Stimulated activated CD8-positive, alpha-beta memory T cell treated with anti-CD3 and anti-CD28 coated beads, Interleukin-15, amount 100 ng/mL, for 1 hour (primary cell): Measurements from ENCODE around the gene BMAL1.
"Not testable (repeated sequence)": the region's sequence is repeated elsewhere in the genome, so short reads cannot be mapped to it uniquely, and the experiment has no call there.

Experiments
- DNase-seq: peaks from one replicate; pipeline ENCODE4 v3.0.0-alpha.2; 2020; ENCODE audit warnings: low read depth

Gene BMAL1

DNA sequence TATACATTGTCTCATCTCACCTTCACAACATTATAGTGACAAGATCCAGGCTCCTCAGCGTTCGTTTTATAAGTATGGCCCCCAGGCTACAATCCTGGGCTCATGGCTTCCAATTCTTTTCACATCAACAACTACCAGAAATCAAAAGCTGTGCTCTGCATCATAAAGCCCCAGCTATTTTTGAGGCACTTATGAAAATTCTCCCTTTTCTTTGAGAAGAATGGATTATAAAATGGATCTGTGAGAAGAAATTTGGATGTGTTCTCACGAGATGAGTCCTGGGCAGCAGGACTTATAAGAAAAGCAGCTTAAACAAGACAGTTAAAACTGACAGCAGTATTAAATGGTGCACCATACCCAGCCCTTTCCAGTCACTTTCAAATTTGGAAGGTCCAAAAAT, 105.2 kb downstream of the BMAL1 start:
- DNase-seq = no peak

- no peak for DNase-seq
Measured at GRCh38 chr11:13384908-13385640, 107.5 kb downstream of the BMAL1 start.

GRCh38 chr11:13386567-13386966, 109.0 kb downstream of the BMAL1 start:
- DNase-seq = no peak

DNA sequence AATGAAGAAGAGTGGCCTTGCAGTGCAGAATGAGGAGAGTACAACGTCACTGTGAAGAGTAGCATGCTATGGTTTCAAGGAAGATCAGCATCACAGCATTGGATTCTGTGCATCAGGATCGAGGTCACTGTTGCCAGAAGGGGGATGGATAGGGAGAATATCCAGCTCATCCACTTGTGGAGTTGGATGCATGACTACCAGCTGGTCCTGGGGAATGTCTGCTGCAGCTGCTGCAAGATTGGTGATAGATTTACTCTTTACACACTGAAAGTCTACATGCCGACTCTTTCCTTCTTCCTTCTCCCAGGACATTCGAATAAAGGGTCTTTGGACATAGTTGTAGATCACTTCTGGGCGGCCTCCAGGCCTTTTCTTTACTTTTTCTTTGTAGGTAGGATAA, 111.2 kb downstream of the BMAL1 start:
- DNase-seq = no peak

DNA sequence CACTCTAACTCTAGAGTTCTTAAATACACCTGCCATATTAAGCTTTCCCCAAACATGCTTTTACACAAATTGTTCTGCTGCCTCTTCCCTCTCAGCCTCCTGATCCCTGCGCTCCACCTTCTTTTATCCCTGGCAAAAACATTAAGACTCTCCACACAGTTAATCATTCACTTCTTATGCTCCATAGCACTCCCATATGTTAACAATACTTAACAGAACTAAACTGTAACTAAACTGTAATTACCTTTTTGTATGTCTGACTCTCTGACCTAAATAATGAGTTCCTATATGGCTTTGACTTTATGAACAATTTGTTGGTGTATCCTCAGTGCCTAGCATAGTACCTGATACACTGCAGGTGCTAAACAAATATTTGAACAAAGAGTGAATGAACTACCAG, 113.6 kb downstream of the BMAL1 start:
- no peak for DNase-seq

- not testable (repeated sequence) for DNase-seq
Measured at GRCh38 chr11:13398335-13398734, 120.7 kb downstream of the BMAL1 start.

- no peak for DNase-seq
Measured at GRCh38 chr11:13405220-13405619, 127.6 kb downstream of the BMAL1 start.

- DNase-seq = no peak
Measured at GRCh38 chr11:13415201-13415600, 137.6 kb downstream of the BMAL1 start.

DNA sequence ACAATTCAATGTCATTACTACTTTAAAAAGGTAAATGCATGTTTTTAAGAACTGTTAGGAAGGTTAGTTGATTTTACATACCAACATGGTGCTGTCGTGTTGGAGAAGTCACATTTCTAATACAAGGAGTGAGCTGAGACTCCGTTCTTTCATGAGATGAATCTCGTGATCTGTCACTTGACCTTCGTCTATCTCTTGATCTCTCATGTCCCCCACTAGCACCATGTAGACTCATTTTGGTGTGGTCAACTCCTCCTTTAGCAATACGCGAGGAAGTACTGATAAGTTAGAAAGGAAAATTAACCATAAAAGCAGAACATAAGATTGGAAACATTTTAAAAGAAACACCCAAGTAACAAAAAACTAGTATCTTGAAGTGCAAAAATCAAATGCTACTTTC, 144.0 kb downstream of the BMAL1 start:
- DNase-seq = no peak

DNA sequence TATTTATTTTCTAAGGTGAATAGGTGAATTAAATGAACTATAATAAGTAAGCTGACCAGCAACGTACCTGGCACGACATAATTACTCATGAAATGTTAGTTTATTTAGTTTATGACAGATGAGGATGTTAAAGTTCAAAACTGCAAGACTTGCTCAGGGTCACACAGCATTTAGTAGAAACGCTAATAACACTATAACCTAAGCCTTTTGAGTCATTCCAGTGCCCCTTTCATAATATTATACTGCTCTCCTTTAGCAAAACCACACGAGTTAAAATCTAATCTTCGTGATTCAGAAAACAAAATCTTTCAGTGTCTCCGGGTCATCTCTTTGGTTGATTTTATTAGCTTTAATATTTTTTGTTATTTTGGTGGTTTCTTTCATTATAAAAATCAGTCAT, 145.8 kb downstream of the BMAL1 start:
- DNase-seq = no peak

- DNase-seq = no peak
Measured at GRCh38 chr11:13427440-13427839, 149.8 kb downstream of the BMAL1 start.

- DNase-seq = no peak
Measured at GRCh38 chr11:13429288-13429687, 151.7 kb downstream of the BMAL1 start.

DNA sequence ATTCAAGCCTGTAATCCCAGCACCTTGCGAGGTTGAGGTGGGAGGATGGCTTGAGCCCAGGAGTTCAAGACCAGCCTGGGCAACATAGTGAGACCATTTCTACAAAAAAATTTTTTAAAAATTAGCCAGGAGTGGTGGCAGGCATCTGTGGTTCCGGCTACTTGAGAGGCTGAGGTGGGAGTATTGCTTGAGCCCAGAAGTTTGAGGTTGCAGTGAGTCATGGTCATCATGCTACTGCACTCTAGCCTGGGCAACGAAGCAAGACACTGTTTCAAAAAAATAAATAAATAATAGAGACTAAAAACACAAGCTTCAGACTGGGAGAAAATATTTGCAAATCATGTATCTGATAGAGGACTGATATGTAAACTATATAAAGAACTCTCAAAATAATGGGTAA, 152.2 kb downstream of the BMAL1 start:
- no peak for DNase-seq

DNA sequence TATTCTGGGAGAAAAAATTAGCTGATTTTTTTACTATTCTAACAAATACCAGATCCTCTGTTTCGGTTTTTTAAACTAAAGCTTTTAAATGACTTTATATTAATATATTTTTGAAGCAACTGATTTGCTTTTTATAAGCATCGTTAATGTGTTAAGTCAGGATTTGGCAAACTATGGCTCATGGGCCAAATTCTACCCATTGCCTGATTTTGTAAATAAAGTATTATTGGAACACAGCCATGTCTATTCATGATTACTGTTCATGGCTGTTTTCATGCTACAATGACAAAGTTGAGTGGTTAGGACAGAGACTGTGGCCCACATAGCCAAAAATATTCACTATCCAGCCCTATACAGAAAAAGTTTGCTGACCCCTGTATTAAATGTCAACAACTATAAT, 155.8 kb downstream of the BMAL1 start:
- DNase-seq = no peak

DNA sequence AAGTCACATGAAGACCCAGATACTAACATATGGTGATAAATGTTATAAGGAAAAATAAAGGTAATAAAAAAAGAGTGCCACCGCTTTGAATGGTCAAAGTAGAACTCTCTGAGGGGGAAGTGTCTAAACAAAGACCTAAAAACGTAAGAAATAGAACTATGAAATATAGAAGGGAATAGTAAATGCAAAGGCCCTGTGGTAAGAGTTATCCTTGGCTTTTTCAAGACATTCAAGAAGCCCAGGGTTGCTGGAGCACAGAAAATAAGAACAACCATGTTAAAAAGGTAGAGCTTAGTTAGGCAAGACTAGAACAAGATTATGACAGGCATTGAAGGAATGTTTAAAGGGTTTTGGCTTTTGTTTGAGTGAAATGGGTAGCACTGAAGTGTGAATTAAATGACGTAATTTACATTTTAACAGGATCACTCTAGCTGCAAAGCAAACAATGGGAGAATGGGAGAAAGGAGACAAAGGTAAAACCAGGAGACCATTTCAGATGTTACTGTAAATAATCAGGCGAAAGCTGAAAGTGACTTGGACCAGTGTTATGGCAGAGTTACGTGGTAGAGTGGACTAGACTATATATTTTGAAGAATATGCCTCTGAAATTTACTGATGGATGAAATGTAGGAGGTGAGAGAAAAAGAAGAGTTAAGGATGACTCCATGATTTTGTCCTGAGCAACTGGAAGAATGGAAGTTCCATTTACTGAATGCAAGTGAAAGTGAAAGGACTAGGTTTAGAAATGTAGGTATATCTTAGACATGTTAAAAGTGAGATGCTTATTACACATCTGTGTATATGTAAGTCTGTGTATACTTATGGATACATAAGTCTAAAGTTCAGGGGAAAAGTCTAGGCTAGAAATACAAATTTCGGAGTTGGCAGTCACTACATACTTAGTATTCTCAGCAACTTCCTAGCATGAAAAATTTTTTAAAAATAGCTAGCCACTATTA, 156.9 kb downstream of the BMAL1 start:
- no peak for DNase-seq

- not testable (repeated sequence) for DNase-seq
Measured at GRCh38 chr11:13436836-13437235, 159.2 kb downstream of the BMAL1 start.
